HEK293 (cell line): ENCODE data around the gene AP1AR.

Experiments
- CTCF ChIA-PET: fragments of 350-600 bp; formaldehyde crosslinking; extraction: SDS; loops from one replicate; lab custom pipeline; 2021; ENCODE audit warnings: antibody characterized with exemption; lab: Yijun Ruan, JAX
- POLR2A ChIA-PET: fragments of 300-600 bp; formaldehyde crosslinking; extraction: SDS; loops from one replicate; lab custom pipeline; 2020; ENCODE audit warnings: antibody characterized with exemption, inconsistent platforms; lab: Yijun Ruan, JAX
- H3K27ac ChIP-seq: fragments of 200-500 bp; sonication (Bioruptor generic); 2 replicates; pipeline ENCODE4 v1.5.1; 2014; ENCODE audit warnings: low read depth, low read length, control low read depth, inconsistent platforms; ENCODE audit errors: extremely low read depth
- H3K36me3 ChIP-seq, 2 experiments: fragments of 200-500 bp in 1 of 2; sonication (Bioruptor generic) in 1 of 2; 1 replicate in 1 of 2; 2 replicates in 1 of 2; pipeline ENCODE4 v1.5.1; 2014 to 2017; ENCODE audit warnings: inconsistent platforms in 2 of 2, low read length in 2 of 2; ENCODE audit not compliant: control insufficient read depth in 2 of 2, insufficient read depth in 1 of 2
- H3K4me1 ChIP-seq: fragments of 200-500 bp; sonication (Bioruptor generic); 2 replicates; pipeline ENCODE4 v1.5.1; 2014; ENCODE audit warnings: mild to moderate bottlenecking, low read length, inconsistent platforms; ENCODE audit not compliant: control insufficient read depth, insufficient read depth
- H3K4me3 ChIP-seq: 2 replicates; pipeline ENCODE4 v1.5.1; 2011; ENCODE audit warnings: low read depth, mild to moderate bottlenecking, control low read depth, low read length, moderate library complexity
- H3K9me3 ChIP-seq: fragments of 200-500 bp; sonication (Bioruptor generic); 2 replicates; pipeline ENCODE4 v1.5.1; 2014; ENCODE audit warnings: low read depth, low read length, inconsistent platforms; ENCODE audit not compliant: control insufficient read depth, insufficient read depth
- GLIS2 ChIP-seq: fragments of 450-650 bp; formaldehyde crosslinking; IDR thresholded peaks from 2 replicates; pipeline ENCODE4 v1.5.1; 2016; ENCODE audit warnings: missing biosample characterization, missing genetic modification characterization
- HOXA7 ChIP-seq: sonication (generic); formaldehyde crosslinking; IDR thresholded peaks from 2 replicates; pipeline ENCODE4 v1.8.1; 2022; ENCODE audit warnings: missing genetic modification reagents, borderline replicate concordance
- MYNN ChIP-seq: fragments of 450-650 bp; formaldehyde crosslinking; IDR thresholded peaks from 2 replicates; pipeline ENCODE4 v1.5.1; 2016; ENCODE audit warnings: missing biosample characterization, missing genetic modification characterization, borderline replicate concordance
- ZBTB17 ChIP-seq: fragments of 450-650 bp; formaldehyde crosslinking; IDR thresholded peaks from 2 replicates; pipeline ENCODE4 v1.5.1; 2016; ENCODE audit warnings: missing biosample characterization, missing genetic modification characterization
- ZFHX2 ChIP-seq: fragments of 450-650 bp; formaldehyde crosslinking; conservative IDR thresholded peaks from 2 replicates; pipeline ENCODE4 v1.5.1; 2016; ENCODE audit warnings: missing biosample characterization, missing genetic modification characterization
- ZNF350 ChIP-seq: fragments of 450-650 bp; formaldehyde crosslinking; IDR thresholded peaks from 2 replicates; pipeline ENCODE4 v1.5.0; 2017; ENCODE audit warnings: missing biosample characterization, mild to moderate bottlenecking, missing genetic modification characterization
- ZNF354C ChIP-seq: fragments of 450-650 bp; formaldehyde crosslinking; IDR thresholded peaks from 2 replicates; pipeline ENCODE4 v1.5.1; 2016; ENCODE audit warnings: missing biosample characterization, missing genetic modification characterization, low read depth, borderline replicate concordance
- ZNF423 ChIP-seq: fragments of 450-650 bp; formaldehyde crosslinking; IDR thresholded peaks from 2 replicates; pipeline ENCODE4 v1.5.1; 2016; ENCODE audit warnings: missing biosample characterization, missing genetic modification characterization
- ZNF426 ChIP-seq: fragments of 450-650 bp; formaldehyde crosslinking; IDR thresholded peaks from 2 replicates; pipeline ENCODE4 v1.5.1; 2017; ENCODE audit warnings: missing biosample characterization, missing genetic modification characterization, mild to moderate bottlenecking, inconsistent platforms, moderate library complexity
- ZNF544 ChIP-seq: fragments of 450-650 bp; formaldehyde crosslinking; IDR thresholded peaks from 2 replicates; pipeline ENCODE4 v1.5.0; 2017; ENCODE audit warnings: missing biosample characterization, missing genetic modification characterization
- ZNF548 ChIP-seq: fragments of 450-650 bp; formaldehyde crosslinking; IDR thresholded peaks from 2 replicates; pipeline ENCODE4 v1.5.1; 2016; ENCODE audit warnings: missing biosample characterization, missing genetic modification characterization
- ZNF600 ChIP-seq: fragments of 450-650 bp; formaldehyde crosslinking; IDR thresholded peaks from 2 replicates; pipeline ENCODE4 v1.5.1; 2016; ENCODE audit warnings: missing biosample characterization, missing genetic modification characterization
- ZNF701 ChIP-seq: fragments of 450-650 bp; formaldehyde crosslinking; IDR thresholded peaks from 2 replicates; pipeline ENCODE4 v1.5.1; 2016; ENCODE audit warnings: missing biosample characterization, missing genetic modification characterization
- ZNF707 ChIP-seq: fragments of 450-650 bp; formaldehyde crosslinking; IDR thresholded peaks from 2 replicates; pipeline ENCODE4 v1.5.1; 2016; ENCODE audit warnings: missing biosample characterization, missing genetic modification characterization
- ZNF792 ChIP-seq: fragments of 450-650 bp; formaldehyde crosslinking; IDR thresholded peaks from 2 replicates; pipeline ENCODE4 v1.5.1; 2016; ENCODE audit warnings: missing biosample characterization, missing genetic modification characterization
- ZSCAN23 ChIP-seq: fragments of 450-650 bp; formaldehyde crosslinking; IDR thresholded peaks from 2 replicates; pipeline ENCODE4 v1.5.1; 2016; ENCODE audit warnings: missing biosample characterization, missing genetic modification characterization
- TF ChIP-seq, protein P1 (sequence below): fragments of 450-650 bp; formaldehyde crosslinking; IDR thresholded peaks from 2 replicates; pipeline ENCODE4 v1.5.1; 2017; ENCODE audit warnings: missing biosample characterization, missing genetic modification characterization
- TF ChIP-seq, protein P2 (sequence below): fragments of 450-650 bp; formaldehyde crosslinking; IDR thresholded peaks from 2 replicates; pipeline ENCODE4 v1.5.1; 2016; ENCODE audit warnings: missing biosample characterization, missing genetic modification characterization
- TF ChIP-seq, protein P3 (sequence below): fragments of 450-650 bp; formaldehyde crosslinking; IDR thresholded peaks from 2 replicates; pipeline ENCODE4 v1.5.1; 2016; ENCODE audit warnings: missing biosample characterization, missing genetic modification characterization
- TF ChIP-seq, protein P4 (sequence below): fragments of 450-650 bp; formaldehyde crosslinking; IDR thresholded peaks from 2 replicates; pipeline ENCODE4 v1.5.1; 2017; ENCODE audit warnings: missing biosample characterization, missing genetic modification characterization
- TF ChIP-seq, protein P5 (sequence below): sonication (generic); formaldehyde crosslinking; IDR thresholded peaks from 2 replicates; pipeline ENCODE4 v1.8.1; 2022; ENCODE audit warnings: mild to moderate bottlenecking, moderate library complexity, missing genetic modification reagents
- TF ChIP-seq, protein P6 (sequence below): fragments of 450-650 bp; formaldehyde crosslinking; IDR thresholded peaks from 2 replicates; pipeline ENCODE4 v1.5.1; 2017; ENCODE audit warnings: missing biosample characterization, missing genetic modification characterization

Gene AP1AR

DNA sequence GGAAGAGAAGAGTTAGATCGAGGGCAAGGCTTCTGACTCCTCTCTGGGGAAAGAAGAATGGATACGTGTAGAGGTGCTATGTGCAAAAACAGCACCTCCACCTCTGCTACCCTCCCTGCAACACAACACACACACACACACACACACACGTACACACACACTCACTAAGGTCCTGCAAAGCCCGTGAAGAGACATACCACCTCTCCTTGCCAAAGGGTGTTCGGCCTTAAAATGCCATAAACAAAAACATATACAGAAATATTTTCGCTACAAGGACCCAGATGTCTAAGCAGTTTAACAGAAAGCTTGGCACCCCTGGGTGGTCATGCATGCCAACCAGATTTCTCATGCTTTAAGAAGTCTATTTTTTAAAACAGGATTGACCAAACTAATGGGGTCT is 52.6 kb downstream of the AP1AR start:
- H3K4me1 ChIP-seq = no peaks in the 10 kb centered on the region
- TF ChIP-seq, protein P1, sequence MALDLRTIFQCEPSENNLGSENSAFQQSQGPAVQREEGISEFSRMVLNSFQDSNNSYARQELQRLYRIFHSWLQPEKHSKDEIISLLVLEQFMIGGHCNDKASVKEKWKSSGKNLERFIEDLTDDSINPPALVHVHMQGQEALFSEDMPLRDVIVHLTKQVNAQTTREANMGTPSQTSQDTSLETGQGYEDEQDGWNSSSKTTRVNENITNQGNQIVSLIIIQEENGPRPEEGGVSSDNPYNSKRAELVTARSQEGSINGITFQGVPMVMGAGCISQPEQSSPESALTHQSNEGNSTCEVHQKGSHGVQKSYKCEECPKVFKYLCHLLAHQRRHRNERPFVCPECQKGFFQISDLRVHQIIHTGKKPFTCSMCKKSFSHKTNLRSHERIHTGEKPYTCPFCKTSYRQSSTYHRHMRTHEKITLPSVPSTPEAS = peak; percentile 63; the same call in 1 of the 2 replicates
- no peak for TF ChIP-seq HOXA7 (CRISPR knock-in tag)
- TF ChIP-seq, all 188 proteins: peak for 1
- H3K27ac ChIP-seq = no peak overlapping the region
- H3K9me3 ChIP-seq = no peaks in the 10 kb centered on the region
- H3K4me3 ChIP-seq = peak overlapping the region; percentile 71
- ChIA-PET CTCF (interaction anchor here (0.8 kb wide), 1 partner anchor 51 kb away, joined by 3 read pairs; no protein-coding TSS in a partner anchor), POLR2A (no interaction called here)
- peaks cover 0 to 5% of the 10 kb centered on the region in 2 experiments; a peak in 1 of 3 replicates for H3K36me3 ChIP-seq

DNA sequence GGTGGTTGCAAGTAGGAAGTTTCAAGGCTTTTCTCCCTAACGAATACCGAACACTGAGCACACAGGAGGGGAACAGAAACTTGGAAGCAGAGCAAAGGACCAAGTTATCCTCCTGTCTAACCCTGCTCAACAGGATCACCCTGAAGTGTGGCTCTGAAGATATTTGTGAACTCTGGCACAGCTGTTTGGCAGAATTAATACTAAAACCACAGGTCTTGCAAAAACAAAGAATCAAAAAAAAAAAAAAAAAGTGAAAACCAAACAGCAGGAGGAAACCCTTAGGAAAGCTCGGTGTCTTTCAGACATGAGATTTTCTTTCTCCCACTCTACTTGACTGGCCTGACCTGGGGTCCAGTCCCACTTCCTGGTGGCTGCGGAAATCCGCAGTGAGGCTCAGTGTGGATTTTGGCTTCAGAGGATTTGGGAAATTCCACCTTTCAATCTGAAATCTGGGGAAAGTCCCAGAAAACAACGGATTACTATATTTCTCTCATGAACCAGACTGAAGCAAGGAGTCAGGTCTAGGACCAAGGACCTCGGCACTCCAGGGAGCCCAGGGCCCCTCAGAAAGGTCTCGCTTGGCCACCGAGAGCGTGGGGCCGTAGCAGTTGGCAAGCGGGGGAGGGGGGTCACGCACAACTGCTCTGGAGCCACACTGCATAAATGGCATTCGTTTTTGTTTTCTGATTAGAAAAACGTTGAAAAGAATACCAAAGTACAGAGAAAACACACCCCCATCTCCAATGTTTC is 53.2 kb downstream of the AP1AR start:
- Histone ChIP-seq H3K27ac (peak overlapping the region; percentile 17; the same call in 1 of the 2 replicates), H3K4me3 (peak overlapping the region; percentile 71), H3K36me3 (peaks cover 0 to 5% of the 10 kb centered on the region in 2 experiments; a peak in 1 of 3 replicates), H3K4me1 (no peaks in the 10 kb centered on the region), H3K9me3 (no peaks in the 10 kb centered on the region)
- ChIA-PET CTCF (no interaction called here), POLR2A (interaction anchor here (0.7 kb wide), 1 partner anchor 253 kb away, joined by 3 read pairs; no protein-coding TSS in a partner anchor)
- TF ChIP-seq MYNN (tag by site-specific recombination) (no peak), ZNF350 (tag by site-specific recombination) (no peak), ZFHX2 (tag by site-specific recombination) (no peak), ZBTB17 (tag by site-specific recombination) (peak; percentile 98), ZSCAN23 (tag by site-specific recombination) (no peak), ZNF707 (tag by site-specific recombination) (no peak), ZNF548 (tag by site-specific recombination) (no peak), ZNF701 (tag by site-specific recombination) (no peak), ZNF600 (tag by site-specific recombination) (peak; percentile 15; the same call in 1 of the 2 replicates), ZNF792 (tag by site-specific recombination) (no peak), ZNF423 (tag by site-specific recombination) (no peak), HOXA7 (CRISPR knock-in tag) (no peak), GLIS2 (tag by site-specific recombination) (peak; percentile 60; the same call in 1 of the 2 replicates), ZNF426 (tag by site-specific recombination) (no peak), ZNF544 (no peak), ZNF354C (tag by site-specific recombination) (no peak)
- TF ChIP-seq, protein P2, sequence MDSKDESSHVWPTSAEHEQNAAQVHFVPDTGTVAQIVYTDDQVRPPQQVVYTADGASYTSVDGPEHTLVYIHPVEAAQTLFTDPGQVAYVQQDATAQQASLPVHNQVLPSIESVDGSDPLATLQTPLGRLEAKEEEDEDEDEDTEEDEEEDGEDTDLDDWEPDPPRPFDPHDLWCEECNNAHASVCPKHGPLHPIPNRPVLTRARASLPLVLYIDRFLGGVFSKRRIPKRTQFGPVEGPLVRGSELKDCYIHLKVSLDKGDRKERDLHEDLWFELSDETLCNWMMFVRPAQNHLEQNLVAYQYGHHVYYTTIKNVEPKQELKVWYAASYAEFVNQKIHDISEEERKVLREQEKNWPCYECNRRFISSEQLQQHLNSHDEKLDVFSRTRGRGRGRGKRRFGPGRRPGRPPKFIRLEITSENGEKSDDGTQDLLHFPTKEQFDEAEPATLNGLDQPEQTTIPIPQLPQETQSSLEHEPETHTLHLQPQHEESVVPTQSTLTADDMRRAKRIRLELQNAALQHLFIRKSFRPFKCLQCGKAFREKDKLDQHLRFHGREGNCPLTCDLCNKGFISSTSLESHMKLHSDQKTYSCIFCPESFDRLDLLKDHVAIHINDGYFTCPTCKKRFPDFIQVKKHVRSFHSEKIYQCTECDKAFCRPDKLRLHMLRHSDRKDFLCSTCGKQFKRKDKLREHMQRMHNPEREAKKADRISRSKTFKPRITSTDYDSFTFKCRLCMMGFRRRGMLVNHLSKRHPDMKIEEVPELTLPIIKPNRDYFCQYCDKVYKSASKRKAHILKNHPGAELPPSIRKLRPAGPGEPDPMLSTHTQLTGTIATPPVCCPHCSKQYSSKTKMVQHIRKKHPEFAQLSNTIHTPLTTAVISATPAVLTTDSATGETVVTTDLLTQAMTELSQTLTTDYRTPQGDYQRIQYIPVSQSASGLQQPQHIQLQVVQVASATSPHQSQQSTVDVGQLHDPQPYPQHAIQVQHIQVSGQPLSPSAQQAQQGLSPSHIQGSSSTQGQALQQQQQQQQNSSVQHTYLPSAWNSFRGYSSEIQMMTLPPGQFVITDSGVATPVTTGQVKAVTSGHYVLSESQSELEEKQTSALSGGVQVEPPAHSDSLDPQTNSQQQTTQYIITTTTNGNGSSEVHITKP (tag by site-specific recombination) = peak; percentile 58
- TF ChIP-seq, protein P3, sequence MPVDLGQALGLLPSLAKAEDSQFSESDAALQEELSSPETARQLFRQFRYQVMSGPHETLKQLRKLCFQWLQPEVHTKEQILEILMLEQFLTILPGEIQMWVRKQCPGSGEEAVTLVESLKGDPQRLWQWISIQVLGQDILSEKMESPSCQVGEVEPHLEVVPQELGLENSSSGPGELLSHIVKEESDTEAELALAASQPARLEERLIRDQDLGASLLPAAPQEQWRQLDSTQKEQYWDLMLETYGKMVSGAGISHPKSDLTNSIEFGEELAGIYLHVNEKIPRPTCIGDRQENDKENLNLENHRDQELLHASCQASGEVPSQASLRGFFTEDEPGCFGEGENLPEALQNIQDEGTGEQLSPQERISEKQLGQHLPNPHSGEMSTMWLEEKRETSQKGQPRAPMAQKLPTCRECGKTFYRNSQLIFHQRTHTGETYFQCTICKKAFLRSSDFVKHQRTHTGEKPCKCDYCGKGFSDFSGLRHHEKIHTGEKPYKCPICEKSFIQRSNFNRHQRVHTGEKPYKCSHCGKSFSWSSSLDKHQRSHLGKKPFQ (tag by site-specific recombination) = no peak
- TF ChIP-seq, protein P4, sequence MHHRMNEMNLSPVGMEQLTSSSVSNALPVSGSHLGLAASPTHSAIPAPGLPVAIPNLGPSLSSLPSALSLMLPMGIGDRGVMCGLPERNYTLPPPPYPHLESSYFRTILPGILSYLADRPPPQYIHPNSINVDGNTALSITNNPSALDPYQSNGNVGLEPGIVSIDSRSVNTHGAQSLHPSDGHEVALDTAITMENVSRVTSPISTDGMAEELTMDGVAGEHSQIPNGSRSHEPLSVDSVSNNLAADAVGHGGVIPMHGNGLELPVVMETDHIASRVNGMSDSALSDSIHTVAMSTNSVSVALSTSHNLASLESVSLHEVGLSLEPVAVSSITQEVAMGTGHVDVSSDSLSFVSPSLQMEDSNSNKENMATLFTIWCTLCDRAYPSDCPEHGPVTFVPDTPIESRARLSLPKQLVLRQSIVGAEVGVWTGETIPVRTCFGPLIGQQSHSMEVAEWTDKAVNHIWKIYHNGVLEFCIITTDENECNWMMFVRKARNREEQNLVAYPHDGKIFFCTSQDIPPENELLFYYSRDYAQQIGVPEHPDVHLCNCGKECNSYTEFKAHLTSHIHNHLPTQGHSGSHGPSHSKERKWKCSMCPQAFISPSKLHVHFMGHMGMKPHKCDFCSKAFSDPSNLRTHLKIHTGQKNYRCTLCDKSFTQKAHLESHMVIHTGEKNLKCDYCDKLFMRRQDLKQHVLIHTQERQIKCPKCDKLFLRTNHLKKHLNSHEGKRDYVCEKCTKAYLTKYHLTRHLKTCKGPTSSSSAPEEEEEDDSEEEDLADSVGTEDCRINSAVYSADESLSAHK (tag by site-specific recombination) = peak; percentile 82
- TF ChIP-seq, protein P5, sequence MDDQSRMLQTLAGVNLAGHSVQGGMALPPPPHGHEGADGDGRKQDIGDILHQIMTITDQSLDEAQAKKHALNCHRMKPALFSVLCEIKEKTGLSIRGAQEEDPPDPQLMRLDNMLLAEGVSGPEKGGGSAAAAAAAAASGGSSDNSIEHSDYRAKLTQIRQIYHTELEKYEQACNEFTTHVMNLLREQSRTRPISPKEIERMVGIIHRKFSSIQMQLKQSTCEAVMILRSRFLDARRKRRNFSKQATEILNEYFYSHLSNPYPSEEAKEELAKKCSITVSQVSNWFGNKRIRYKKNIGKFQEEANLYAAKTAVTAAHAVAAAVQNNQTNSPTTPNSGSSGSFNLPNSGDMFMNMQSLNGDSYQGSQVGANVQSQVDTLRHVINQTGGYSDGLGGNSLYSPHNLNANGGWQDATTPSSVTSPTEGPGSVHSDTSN (CRISPR knock-in tag) = no peak
- TF ChIP-seq, protein P6, sequence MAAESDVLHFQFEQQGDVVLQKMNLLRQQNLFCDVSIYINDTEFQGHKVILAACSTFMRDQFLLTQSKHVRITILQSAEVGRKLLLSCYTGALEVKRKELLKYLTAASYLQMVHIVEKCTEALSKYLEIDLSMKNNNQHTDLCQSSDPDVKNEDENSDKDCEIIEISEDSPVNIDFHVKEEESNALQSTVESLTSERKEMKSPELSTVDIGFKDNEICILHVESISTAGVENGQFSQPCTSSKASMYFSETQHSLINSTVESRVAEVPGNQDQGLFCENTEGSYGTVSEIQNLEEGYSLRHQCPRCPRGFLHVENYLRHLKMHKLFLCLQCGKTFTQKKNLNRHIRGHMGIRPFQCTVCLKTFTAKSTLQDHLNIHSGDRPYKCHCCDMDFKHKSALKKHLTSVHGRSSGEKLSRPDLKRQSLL (tag by site-specific recombination) = no peak
